AG08396 (cell line): ENCODE measurements around the gene GPC3.
A peak's percentile ranks its signal among the peaks of the same experiment; 100 is the strongest.

Experiments used
- DNase-seq: peaks from one replicate; pipeline ENCODE4 v3.0.0; 2012; ENCODE audit warnings: low spot score, mixed read lengths

GPC3 gene

GRCh38 chrX:133681897-133682296 is 303.5 kb downstream of the GPC3 start:
- no peak for DNase-seq

- no peak for DNase-seq
Measured at GRCh38 chrX:133681421-133681820, 304.0 kb downstream of the GPC3 start.

- no peak for DNase-seq
Measured at GRCh38 chrX:133677123-133678063, 308.0 kb downstream of the GPC3 start.

GRCh38 chrX:133676344-133677122 is 308.9 kb downstream of the GPC3 start:
- no peak for DNase-seq

- no peak for DNase-seq
Measured at GRCh38 chrX:133674726-133675470, 310.5 kb downstream of the GPC3 start.

- DNase-seq: peak; percentile 36
Measured at GRCh38 chrX:133670383-133670782, 315.0 kb downstream of the GPC3 start.

GRCh38 chrX:133669214-133669613 is 316.2 kb downstream of the GPC3 start:
- no peak for DNase-seq

- no peak for DNase-seq
Measured at GRCh38 chrX:133668225-133668931, 317.0 kb downstream of the GPC3 start.

- DNase-seq: no peak
Measured at GRCh38 chrX:133666256-133666655, 319.1 kb downstream of the GPC3 start.

- DNase-seq: no peak
Measured at GRCh38 chrX:133661962-133662839, 323.2 kb downstream of the GPC3 start.

- DNase-seq: peak; percentile 13
Measured at GRCh38 chrX:133660281-133660680, 325.1 kb downstream of the GPC3 start.

GRCh38 chrX:133658293-133658911 is 327.0 kb downstream of the GPC3 start:
- DNase-seq: no peak

- no peak for DNase-seq
Measured at GRCh38 chrX:133655275-133656265, 329.8 kb downstream of the GPC3 start.

GRCh38 chrX:133654811-133655210 is 330.6 kb downstream of the GPC3 start:
- DNase-seq: no peak

- DNase-seq: no peak
Measured at GRCh38 chrX:133653358-133653757, 332.0 kb downstream of the GPC3 start.

- DNase-seq: no peak
Measured at GRCh38 chrX:133652185-133652584, 333.2 kb downstream of the GPC3 start.

GRCh38 chrX:133650239-133650638 is 335.2 kb downstream of the GPC3 start:
- no peak for DNase-seq

- DNase-seq: no peak
Measured at GRCh38 chrX:133649651-133650050, 335.7 kb downstream of the GPC3 start.

- no peak for DNase-seq
Measured at GRCh38 chrX:133648594-133648993, 336.8 kb downstream of the GPC3 start.
